Astrocyte (in vitro differentiated cells and primary cell): Measurements from ENCODE around the gene NAV2.

ENCODE experiments used
- EZH2 ChIP-seq: IDR thresholded peaks from 2 replicates; pipeline ENCODE4 v1.6.1; 2012; ENCODE audit warnings: mild to moderate bottlenecking, low read length, inconsistent platforms; ENCODE audit not compliant: insufficient read depth
- TF ChIP-seq, protein P1 (sequence below): IDR thresholded peaks from 2 replicates; pipeline ENCODE4 v1.5.1; 2011; ENCODE audit warnings: low read depth, mild to moderate bottlenecking, inconsistent platforms, low read length, moderate library complexity; ENCODE audit not compliant: insufficient read depth

DNA sequence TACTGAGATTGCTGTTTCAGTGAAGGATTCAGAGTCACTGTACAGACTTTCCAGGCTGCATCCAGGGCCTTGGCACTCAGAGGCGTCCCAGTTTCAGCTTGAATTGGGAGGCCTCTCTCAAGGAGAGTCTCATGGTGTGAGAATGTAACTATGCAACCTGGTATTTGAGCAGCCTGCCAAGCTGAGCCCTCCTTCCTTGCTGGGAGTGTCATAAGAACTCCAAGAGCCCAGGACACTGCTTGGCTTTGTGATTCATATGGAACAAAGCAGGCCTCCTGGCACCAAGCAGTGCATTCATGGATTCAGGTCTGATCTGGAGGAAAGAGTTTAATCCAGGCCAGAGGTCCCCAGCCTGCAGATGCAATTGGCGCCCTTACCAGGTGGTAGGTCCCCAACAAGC is 276.0 kb downstream of the NAV2 start:
- no peak for TF ChIP-seq EZH2
- TF ChIP-seq, protein P1, sequence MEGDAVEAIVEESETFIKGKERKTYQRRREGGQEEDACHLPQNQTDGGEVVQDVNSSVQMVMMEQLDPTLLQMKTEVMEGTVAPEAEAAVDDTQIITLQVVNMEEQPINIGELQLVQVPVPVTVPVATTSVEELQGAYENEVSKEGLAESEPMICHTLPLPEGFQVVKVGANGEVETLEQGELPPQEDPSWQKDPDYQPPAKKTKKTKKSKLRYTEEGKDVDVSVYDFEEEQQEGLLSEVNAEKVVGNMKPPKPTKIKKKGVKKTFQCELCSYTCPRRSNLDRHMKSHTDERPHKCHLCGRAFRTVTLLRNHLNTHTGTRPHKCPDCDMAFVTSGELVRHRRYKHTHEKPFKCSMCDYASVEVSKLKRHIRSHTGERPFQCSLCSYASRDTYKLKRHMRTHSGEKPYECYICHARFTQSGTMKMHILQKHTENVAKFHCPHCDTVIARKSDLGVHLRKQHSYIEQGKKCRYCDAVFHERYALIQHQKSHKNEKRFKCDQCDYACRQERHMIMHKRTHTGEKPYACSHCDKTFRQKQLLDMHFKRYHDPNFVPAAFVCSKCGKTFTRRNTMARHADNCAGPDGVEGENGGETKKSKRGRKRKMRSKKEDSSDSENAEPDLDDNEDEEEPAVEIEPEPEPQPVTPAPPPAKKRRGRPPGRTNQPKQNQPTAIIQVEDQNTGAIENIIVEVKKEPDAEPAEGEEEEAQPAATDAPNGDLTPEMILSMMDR, result no peak
